Uterus (tissue), 4 donors: Measurements from ENCODE around the gene LFNG. TPM values are rescaled to one million over a fixed set of nuclear protein-coding genes. Genes with fewer than 3 reads are reported as not detected.

Source experiments
- DNase-seq, 2 donors: peaks; one replicate each; pipeline ENCODE4 v3.0.0-alpha.2; 2019 to 2020
- H3K27ac ChIP-seq, 2 donors: fragments of 200-600 bp; sonication (generic); 1 replicate in 1 of 2; 2 replicates in 1 of 2; pipeline ENCODE4 v1.5.1; 2016 to 2018
- H3K27me3 ChIP-seq, 2 donors: fragments of 200-600 bp; sonication (generic); one replicate each; pipeline ENCODE4 v1.5.1; 2018 to 2019; ENCODE audit warnings: control low read depth in 1 of 2
- H3K36me3 ChIP-seq, 2 donors: fragments of 200-600 bp; sonication (generic); one replicate each; pipeline ENCODE4 v1.5.1; 2019; ENCODE audit warnings: control low read depth in 1 of 2
- H3K4me1 ChIP-seq, 2 donors: fragments of 200-600 bp; sonication (generic); one replicate each; pipeline ENCODE4 v1.5.1; 2018 to 2019; ENCODE audit warnings: control low read depth in 1 of 2
- H3K4me3 ChIP-seq, 2 donors: fragments of 200-600 bp; sonication (generic); 1 replicate in 1 of 2; 2 replicates in 1 of 2; pipeline ENCODE4 v1.5.1; 2018 to 2019; ENCODE audit warnings: mild to moderate bottlenecking in 1 of 2
- H3K9me3 ChIP-seq, 2 donors: fragments of 200-600 bp; sonication (generic); one replicate each; pipeline ENCODE4 v1.5.1; 2019; ENCODE audit warnings: control low read depth in 1 of 2
- CTCF ChIP-seq, 4 experiments: fragments of 200-600 bp in 2 of 4; fragments of 450-650 bp in 2 of 4; sonication (generic) in 2 of 4; IDR thresholded peaks; one replicate each; pipeline ENCODE4 v1.5.1; 2016 to 2019; ENCODE audit warnings: antibody characterized with exemption in 4 of 4, mild to moderate bottlenecking in 2 of 4, moderate library complexity in 1 of 4
- POLR2A ChIP-seq, 2 donors: fragments of 450-650 bp; IDR thresholded peaks; one replicate each; pipeline ENCODE4 v1.6.1; 2016; ENCODE audit warnings: antibody characterized with exemption in 2 of 2, mild to moderate bottlenecking in 1 of 2, moderate library complexity in 1 of 2
- intact Hi-C: fragments of 100-400 bp; cut with DNase I; formaldehyde crosslinking; loops from one replicate; pipeline ENCODE4 v1.15.1; 2023; ENCODE audit warnings: low total_unique reads
- total RNA-seq, 4 donors: library from RNA; depleted of rRNA in 3 of 4; stranded (reverse); fragments of >200 nt in 3 of 4; gene quantifications; one replicate each; pipeline versions ENCODE4 v1.1.0 to v1.2.4, GENCODE V29; 2014 to 2023
- donor health status: DM: yes; HTN: yes; CAD: no.

The LFNG gene
- total RNA-seq, 4 donors from 2014 or later: 2.3 to 30.5 (median 26.5) TPM; not detected in 1

GRCh38 chr7:2545746-2546425 lies 26.3 kb downstream of the LFNG start:
- H3K4me3 ChIP-seq: no peak overlapping the region
- no peak overlapping the region for H3K27ac ChIP-seq
- H3K4me1 ChIP-seq: no peaks in the 10 kb centered on the region
- H3K36me3 ChIP-seq: no peaks in the 10 kb centered on the region
- no peaks in the 10 kb centered on the region for H3K27me3 ChIP-seq
- DNase-seq: no peak
- no peaks in the 10 kb centered on the region for H3K9me3 ChIP-seq
- TF ChIP-seq CTCF (IDR thresholded peaks at IDR 0.05) (no peak), POLR2A (IDR thresholded peaks at IDR 0.05) (no peak)
- intact Hi-C loops: no loop called here

GRCh38 chr7:2546776-2547586 lies 27.4 kb downstream of the LFNG start:
- Histone ChIP-seq H3K4me3 (no peak overlapping the region), H3K4me1 (no peaks in the 10 kb centered on the region), H3K27ac (no peak overlapping the region), H3K9me3 (no peaks in the 10 kb centered on the region), H3K36me3 (no peaks in the 10 kb centered on the region), H3K27me3 (no peaks in the 10 kb centered on the region)
- TF ChIP-seq CTCF (IDR thresholded peaks at IDR 0.05) (no peak), POLR2A (IDR thresholded peaks at IDR 0.05) (no peak)
- no peak for DNase-seq
- intact Hi-C loops: no loop called here

GRCh38 chr7:2551418-2551817 lies 31.8 kb downstream of the LFNG start:
- no peaks in the 10 kb centered on the region for H3K9me3 ChIP-seq
- no peak for TF ChIP-seq POLR2A (IDR thresholded peaks at IDR 0.05)
- no peak for TF ChIP-seq CTCF (IDR thresholded peaks at IDR 0.05)
- no peak overlapping the region for H3K27ac ChIP-seq
- no peaks in the 10 kb centered on the region for H3K27me3 ChIP-seq
- H3K36me3 ChIP-seq: no peaks in the 10 kb centered on the region
- H3K4me3 ChIP-seq: no peak overlapping the region
- peaks cover 0 to 9% of the 10 kb centered on the region in 2 donors for H3K4me1 ChIP-seq
- DNase-seq: no peak
- intact Hi-C loops: no loop called here

DNA sequence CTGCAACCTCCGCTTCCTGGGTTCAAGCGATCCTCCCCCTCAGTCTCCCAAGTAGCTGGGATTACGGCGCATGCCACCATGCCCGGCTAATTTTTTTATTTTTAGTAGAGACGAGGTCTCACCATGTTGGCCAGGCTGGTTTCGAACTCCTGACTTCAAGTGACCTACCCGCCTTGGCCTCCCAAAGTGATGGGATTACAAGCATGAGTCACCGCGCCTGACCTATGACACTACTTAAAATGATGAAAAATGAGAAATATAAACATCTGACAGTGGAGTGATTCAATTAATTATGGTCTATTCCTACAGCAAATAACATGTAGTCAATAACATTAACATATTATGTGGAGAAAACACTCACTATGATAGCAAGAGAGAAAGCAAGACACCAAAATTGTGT lies 33.5 kb downstream of the LFNG start:
- intact Hi-C loops: no loop called here
- H3K27me3 ChIP-seq: no peaks in the 10 kb centered on the region
- no peak for DNase-seq
- TF ChIP-seq CTCF (IDR thresholded peaks at IDR 0.05): no peak
- TF ChIP-seq POLR2A (IDR thresholded peaks at IDR 0.05): no peak
- no peak overlapping the region for H3K4me3 ChIP-seq
- H3K36me3 ChIP-seq: no peaks in the 10 kb centered on the region
- peaks cover 0 to 9% of the 10 kb centered on the region in 2 donors for H3K4me1 ChIP-seq
- no peak overlapping the region for H3K27ac ChIP-seq
- H3K9me3 ChIP-seq: no peaks in the 10 kb centered on the region
